ENCODE results near the gene RHBDF1. TPM values are rescaled to one million over a fixed set of nuclear protein-coding genes. Genes with fewer than 3 reads are reported as not detected.

RHBDF1 gene
- total and polyA plus RNA-seq, 9 of the 15 experiments (the other 6 are each of a cell fraction or from before 2014, with no cell fraction given): 1.0 to 8.2 (median 4.2) TPM

DNA sequence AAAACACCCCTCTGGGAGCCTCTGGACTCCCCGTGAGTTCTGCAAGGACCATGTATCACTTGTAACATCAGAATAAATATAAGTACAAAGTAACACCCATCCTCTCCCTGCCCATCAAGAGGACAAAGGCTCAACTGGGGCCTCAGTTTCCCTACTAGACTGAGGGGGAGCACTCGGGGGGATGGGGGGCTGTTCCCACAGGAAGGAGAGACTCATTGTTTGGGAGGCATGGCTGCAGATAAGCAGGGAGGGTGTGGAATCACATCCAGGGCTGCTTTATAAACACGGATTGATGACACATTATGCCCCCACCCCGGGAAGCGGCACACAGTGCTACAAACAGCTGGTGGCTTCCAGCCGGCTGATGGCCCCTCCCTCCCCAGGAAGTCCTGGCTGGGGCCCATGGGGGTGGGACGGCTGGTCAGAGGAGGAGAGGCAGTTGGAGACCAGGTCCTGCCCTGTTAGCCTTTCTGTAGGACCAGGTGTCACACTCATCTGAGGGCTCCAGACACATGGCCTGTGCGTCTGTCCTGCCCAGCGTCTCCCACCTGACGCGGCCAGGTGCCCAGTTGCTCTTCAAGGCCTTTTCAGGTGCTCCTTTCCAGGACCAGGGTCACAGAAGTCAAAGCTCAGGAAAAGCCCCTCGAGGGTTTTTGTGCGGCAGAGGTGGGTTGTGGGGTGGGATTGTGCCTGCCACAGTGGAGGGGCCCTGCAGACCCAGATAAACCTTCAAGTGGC is 4.3 kb upstream of the RHBDF1 start (continued):
- TF ChIP-seq YY1 (IDR thresholded peaks at IDR 0.05; ENCODE audit: borderline replicate concordance in 1 of 3, control insufficient read depth in 1 of 3, extremely low read depth in 1 of 3, insufficient read depth in 3 of 3, insufficient read length in 1 of 3, insufficient replicate concordance in 2 of 3, low read depth in 1 of 3, low read length in 2 of 3) (peak in 1 of 3 experiments; percentile 14), SMAD2 (IDR thresholded peaks at IDR 0.05; ENCODE audit: low read depth, low read length) (no peak), MAZ (CRISPR knock-in tag; conservative IDR thresholded peaks at IDR 0.05 in 1 of 2, IDR thresholded peaks at IDR 0.05 in 1 of 2) (peak in 1 of 2 experiments; percentile 65; a peak in 1 of 4 replicates), MAFG (tag; conservative IDR thresholded peaks at IDR 0.05) (no peak), TFE3 (CRISPR knock-in tag; IDR thresholded peaks at IDR 0.05) (no peak), TEAD4 (IDR thresholded peaks at IDR 0.05; ENCODE audit: low read length) (no peak), TEAD4 (CRISPR knock-in tag; IDR thresholded peaks at IDR 0.05; ENCODE audit: borderline replicate concordance) (no peak), FOXK1 (CRISPR knock-in tag; IDR thresholded peaks at IDR 0.05; ENCODE audit: borderline replicate concordance) (0 out of 2 replicates have a peak, but pooled peaks have one; percentile 75), ZNF175 (CRISPR knock-in tag; IDR thresholded peaks at IDR 0.05; ENCODE audit: low read depth) (0 out of 2 replicates have a peak, but pooled peaks have one; percentile 2), ZNF3 (CRISPR knock-in tag; IDR thresholded peaks at IDR 0.05) (no peak), ZNF316 (IDR thresholded peaks at IDR 0.05) (no peak), STAT5A (IDR thresholded peaks at IDR 0.05; ENCODE audit: borderline replicate concordance, low read length) (no peak), ZNF134 (CRISPR knock-in tag; conservative IDR thresholded peaks at IDR 0.05) (no peak), ZNF444 (CRISPR knock-in tag; IDR thresholded peaks at IDR 0.05) (no peak), RBM25 (IDR thresholded peaks at IDR 0.05; ENCODE audit: low read depth, low read length, severe bottlenecking) (no peak), NR4A1 (CRISPR knock-in tag; IDR thresholded peaks at IDR 0.05) (0 out of 2 replicates have a peak, but pooled peaks have one; percentile 53), NR4A1 (tag; IDR thresholded peaks at IDR 0.05) (no peak), ZNF140 (CRISPR knock-in tag; IDR thresholded peaks at IDR 0.05) (no peak), ZBTB7A (IDR thresholded peaks at IDR 0.05; ENCODE audit: borderline replicate concordance, control insufficient read depth, low read depth, low read length) (peak; percentile 71; the same call in 1 of the 2 replicates), CREB1 (IDR thresholded peaks at IDR 0.05) (no peak), CREB1 (CRISPR knock-in tag; IDR thresholded peaks at IDR 0.05) (no peak), TAF7 (tag; IDR thresholded peaks at IDR 0.05) (no peak)
- TF ChIP-seq, protein P1, sequence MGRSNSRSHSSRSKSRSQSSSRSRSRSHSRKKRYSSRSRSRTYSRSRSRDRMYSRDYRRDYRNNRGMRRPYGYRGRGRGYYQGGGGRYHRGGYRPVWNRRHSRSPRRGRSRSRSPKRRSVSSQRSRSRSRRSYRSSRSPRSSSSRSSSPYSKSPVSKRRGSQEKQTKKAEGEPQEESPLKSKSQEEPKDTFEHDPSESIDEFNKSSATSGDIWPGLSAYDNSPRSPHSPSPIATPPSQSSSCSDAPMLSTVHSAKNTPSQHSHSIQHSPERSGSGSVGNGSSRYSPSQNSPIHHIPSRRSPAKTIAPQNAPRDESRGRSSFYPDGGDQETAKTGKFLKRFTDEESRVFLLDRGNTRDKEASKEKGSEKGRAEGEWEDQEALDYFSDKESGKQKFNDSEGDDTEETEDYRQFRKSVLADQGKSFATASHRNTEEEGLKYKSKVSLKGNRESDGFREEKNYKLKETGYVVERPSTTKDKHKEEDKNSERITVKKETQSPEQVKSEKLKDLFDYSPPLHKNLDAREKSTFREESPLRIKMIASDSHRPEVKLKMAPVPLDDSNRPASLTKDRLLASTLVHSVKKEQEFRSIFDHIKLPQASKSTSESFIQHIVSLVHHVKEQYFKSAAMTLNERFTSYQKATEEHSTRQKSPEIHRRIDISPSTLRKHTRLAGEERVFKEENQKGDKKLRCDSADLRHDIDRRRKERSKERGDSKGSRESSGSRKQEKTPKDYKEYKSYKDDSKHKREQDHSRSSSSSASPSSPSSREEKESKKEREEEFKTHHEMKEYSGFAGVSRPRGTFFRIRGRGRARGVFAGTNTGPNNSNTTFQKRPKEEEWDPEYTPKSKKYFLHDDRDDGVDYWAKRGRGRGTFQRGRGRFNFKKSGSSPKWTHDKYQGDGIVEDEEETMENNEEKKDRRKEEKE (IDR thresholded peaks at IDR 0.05; ENCODE audit: borderline replicate concordance in 1 of 2, control insufficient read depth in 1 of 2, low read depth in 2 of 2, low read length in 1 of 2): no peak
